HG03460 (cell line): ENCODE measurements around the gene FBLN2.

Experiments
- ATAC-seq: cut with Tn5 transposase; IDR thresholded peaks from one replicate; pipeline ENCODE4 v1.9.1; 2021; ENCODE audit not compliant: unreplicated experiment

Gene FBLN2

DNA sequence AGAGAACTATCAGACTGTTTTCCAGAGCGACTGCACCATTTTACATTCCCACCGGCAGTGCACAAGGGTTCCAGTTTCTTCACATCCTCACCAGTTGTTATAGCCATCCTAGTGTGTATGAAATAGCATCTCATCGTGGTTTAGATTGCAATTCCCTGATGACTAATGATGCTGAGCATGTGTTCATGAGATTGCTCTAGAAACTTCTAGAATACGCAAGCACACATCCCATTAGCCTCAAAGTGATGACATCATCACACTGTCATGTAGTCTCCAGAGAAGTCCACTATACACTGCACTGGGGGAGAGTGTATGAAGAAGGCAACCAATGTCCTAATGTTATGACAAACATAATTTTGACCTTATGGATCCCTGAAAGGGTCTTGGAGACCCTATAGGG lies 30.1 kb downstream of the FBLN2 start:
- ATAC-seq, result no peak

- ATAC-seq, result no peak
Observed at GRCh38 chr3:13580256-13581023, 31.5 kb downstream of the FBLN2 start.

DNA sequence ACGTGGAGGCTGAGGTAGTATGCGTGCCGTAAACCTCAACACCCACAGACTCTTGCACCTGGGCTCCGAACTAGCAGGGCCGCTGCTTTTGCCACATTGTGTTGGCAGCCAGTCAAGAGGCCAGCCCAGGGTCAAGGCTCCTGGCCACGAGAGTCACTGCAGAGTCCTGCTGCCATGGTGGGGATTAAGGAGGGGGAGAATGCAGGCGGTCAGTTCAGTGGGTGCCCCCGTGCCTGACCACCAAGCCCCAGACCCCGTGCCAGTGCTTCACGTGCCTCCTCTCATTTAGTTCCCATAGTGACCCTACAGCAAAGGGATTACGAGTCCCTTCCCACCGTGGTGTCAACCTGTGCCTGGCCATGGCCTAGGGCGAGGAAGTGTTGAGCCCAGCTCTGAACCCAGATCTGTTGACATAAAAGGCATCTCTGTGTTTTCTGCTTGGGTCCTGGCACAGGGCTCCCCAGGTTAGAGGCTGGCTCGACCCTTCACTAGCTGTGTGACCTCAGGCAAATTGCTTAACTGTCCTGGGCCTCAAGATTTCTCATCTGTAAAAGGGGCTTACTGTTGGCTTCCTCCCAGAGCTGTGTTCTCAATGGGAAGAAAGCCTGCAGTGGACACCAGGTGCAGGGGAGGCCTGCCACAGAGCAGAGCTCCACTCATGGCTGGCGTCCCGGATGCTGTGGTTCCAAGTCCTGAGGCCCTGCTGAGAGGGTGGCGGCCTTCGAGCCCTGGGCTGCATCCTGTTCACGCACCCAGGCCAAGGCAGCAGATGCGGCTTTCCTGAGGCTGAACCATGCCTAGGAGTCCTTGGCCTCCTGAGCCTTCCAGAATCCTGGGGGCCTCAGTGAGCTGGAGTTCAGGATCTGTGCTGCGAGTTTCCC lies 32.8 kb downstream of the FBLN2 start:
- ATAC-seq, result no peak

- no peak for ATAC-seq
Observed at GRCh38 chr3:13582366-13583250, 33.7 kb downstream of the FBLN2 start.

- ATAC-seq, result no peak
Observed at GRCh38 chr3:13583251-13584180, 34.6 kb downstream of the FBLN2 start.

DNA sequence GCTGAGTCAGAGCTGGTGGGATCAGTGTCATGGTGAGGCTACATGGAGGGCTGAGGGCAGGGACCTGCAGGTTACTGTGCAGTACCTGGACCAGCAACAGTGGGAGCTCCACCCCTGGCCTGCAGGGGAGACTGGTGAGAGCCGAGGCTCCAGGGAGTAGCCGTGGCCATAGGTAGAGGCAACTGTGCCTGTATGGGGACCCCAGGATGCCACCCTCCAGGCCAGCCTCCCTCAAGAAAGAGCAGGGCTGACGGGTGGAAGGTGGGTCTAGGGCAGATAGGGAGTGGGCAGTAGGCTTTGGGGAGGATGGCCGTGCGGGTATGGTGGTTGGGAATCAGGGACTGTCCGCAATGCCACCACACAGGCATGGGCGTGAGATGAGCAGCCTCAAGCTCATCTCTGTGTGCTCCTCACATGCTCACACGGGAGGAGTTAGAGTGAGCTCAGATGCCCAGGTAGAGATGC lies 35.5 kb downstream of the FBLN2 start:
- no peak for ATAC-seq

GRCh38 chr3:13584901-13585300 lies 36.0 kb downstream of the FBLN2 start:
- ATAC-seq, result no peak

DNA sequence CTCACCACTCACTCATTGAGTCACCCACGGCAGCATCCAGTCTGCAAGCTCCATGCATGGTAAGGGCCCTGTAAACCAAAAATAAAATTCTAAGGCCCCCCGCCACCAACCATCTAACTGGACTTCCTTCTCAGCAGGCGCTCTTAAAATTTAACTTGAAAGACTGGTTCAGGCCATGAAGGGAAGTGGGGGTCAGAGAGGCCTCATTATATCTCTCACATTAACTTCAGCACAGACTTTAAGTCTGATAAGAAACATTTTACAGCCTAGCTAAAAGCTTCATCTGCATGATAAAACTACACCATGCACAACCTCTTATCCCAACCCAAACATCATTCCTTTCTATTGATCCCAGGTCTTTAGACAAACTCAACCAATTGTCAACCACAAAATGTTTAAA lies 38.5 kb downstream of the FBLN2 start:
- ATAC-seq, result no peak

DNA sequence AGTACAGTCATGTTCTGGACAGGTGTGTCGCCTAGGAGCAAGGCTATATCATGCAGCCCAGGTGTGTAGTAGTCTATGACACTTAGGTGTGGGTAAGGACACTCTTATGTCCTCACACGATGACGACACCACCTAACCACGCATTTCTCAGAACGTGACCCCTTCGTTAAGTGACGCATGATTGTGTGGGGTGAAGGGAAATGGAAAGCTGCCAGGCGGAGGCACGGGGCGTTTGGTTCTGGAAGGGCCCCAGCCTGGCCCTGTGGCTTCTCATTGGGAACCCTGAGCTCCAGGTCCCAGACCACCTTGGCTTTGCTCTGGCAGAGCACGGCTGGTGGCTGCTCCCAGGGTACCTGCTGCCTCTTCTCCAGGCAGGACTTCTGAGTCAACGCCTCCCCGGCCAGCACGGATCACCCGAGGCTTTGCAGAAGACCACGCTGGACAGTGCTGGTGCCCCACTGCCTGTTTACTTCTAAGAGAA lies 39.3 kb downstream of the FBLN2 start:
- no peak for ATAC-seq

- ATAC-seq, result no peak
Observed at GRCh38 chr3:13588993-13589392, 40.1 kb downstream of the FBLN2 start.

DNA sequence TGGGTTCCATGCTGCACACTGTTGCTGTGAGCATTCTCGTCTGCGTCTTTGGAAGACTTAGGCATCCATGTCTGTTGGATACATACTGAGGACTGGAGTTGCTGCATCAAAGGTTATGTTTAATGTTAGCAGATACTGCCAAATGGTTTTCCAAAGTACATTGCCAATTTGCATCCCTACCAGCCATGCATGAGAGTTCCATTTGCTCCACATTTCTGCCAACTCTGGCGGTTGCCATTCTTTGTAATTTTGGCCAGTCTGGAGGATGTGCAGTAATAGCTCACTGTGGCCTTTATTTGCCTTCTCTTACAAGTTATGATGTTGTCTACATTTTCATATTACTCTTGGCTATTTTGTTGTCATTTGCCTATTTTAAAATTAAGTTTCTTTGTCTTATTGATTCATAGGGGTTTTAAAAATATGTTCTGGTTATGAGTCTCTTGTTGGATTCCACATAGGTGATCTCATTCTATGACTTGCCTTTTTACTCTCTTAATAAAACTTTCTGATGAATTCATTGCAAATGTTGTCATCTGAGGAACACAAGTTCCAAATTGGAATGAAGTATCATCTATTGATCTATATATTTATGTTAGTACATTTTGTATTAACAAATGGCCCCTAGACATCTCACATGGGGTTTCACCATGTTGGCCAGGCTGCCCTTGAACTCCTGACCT lies 42.1 kb downstream of the FBLN2 start:
- ATAC-seq, result no peak

- ATAC-seq, result no peak
Observed at GRCh38 chr3:13593615-13594014, 44.7 kb downstream of the FBLN2 start.

DNA sequence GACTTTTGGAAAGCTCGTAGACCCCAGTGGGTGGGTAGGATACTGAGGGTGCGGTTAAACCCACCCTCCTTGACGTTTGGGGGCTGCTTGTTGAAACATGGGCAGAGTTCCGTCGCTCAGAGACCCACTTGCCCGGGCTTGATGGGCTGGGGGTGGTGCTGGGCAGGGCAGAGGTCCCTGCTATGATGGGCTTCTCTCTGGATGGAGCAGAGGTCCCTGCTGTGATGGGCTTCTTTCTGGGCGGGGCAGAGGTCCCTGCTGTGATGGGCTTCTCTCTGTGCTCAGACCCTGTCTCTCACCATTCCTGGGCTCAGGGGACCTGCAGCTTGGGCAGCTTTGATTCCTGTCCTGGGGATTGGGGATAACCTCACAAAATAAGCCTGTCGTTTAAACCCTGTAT lies 45.2 kb downstream of the FBLN2 start:
- ATAC-seq, result no peak

GRCh38 chr3:13594991-13595421 lies 46.1 kb downstream of the FBLN2 start:
- ATAC-seq, result no peak

DNA sequence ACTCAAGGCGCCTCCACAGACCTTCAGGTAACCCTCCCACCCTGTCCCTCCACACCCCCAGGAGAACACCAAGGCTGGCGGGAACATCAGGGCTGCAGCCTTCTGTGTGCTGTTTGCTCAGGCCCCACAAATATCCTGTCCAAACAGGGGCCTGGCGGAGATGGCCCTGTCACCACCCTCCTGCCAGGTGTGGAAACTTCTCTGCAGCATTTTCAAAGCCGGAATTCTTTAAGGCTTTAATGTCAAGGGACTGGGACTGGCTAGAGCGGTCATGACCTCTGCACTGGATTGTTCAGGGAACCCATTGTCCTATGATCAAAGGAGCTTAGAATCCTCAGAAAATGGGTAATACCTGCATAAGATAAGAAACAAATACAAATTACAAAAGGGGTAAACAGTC lies 46.6 kb downstream of the FBLN2 start:
- ATAC-seq, result no peak

- ATAC-seq, result no peak
Observed at GRCh38 chr3:13596426-13597205, 47.7 kb downstream of the FBLN2 start.

GRCh38 chr3:13597661-13598060 lies 48.7 kb downstream of the FBLN2 start:
- no peak for ATAC-seq

GRCh38 chr3:13598201-13598600 lies 49.3 kb downstream of the FBLN2 start:
- ATAC-seq, result no peak
